NCI-H69 (cell line): ENCODE results near the gene PPM1J.

ENCODE experiments used
- DNase-seq: peaks from one replicate; lab custom pipeline; 2025; lab: John Stamatoyannopoulos, UW

The PPM1J gene

GRCh38 chr1:112687361-112687760 is 27.8 kb downstream of the PPM1J start:
- no peak for DNase-seq

- no peak for DNase-seq
Measured at GRCh38 chr1:112686835-112687234, 28.3 kb downstream of the PPM1J start.

- no peak for DNase-seq
Measured at GRCh38 chr1:112686417-112686816, 28.7 kb downstream of the PPM1J start.

GRCh38 chr1:112685913-112686312 is 29.2 kb downstream of the PPM1J start:
- DNase-seq, result no peak

- DNase-seq, result no peak
Measured at GRCh38 chr1:112678605-112679004, 36.5 kb downstream of the PPM1J start.

- DNase-seq, result no peak
Measured at GRCh38 chr1:112677501-112677900, 37.6 kb downstream of the PPM1J start.

GRCh38 chr1:112676543-112676942 is 38.6 kb downstream of the PPM1J start:
- DNase-seq, result no peak

GRCh38 chr1:112675728-112676381 is 39.3 kb downstream of the PPM1J start:
- no peak for DNase-seq

GRCh38 chr1:112674986-112675727 is 40.0 kb downstream of the PPM1J start:
- peak; percentile 52 for DNase-seq

- DNase-seq, result peak; percentile 69
Measured at GRCh38 chr1:112674440-112674985, 40.6 kb downstream of the PPM1J start, which contains the start of gene MOV10. Gene MOV10, plus strand, starts transcription at chr1:112674659. Its CDS starts 254 bp downstream, at chr1:112674913.

GRCh38 chr1:112673592-112674439 is 41.3 kb downstream of the PPM1J start:
- no peak for DNase-seq

GRCh38 chr1:112672842-112673241 is 42.3 kb downstream of the PPM1J start:
- no peak for DNase-seq

- no peak for DNase-seq
Measured at GRCh38 chr1:112672009-112672408, 43.1 kb downstream of the PPM1J start.

- DNase-seq, result no peak
Measured at GRCh38 chr1:112666946-112667345, 48.2 kb downstream of the PPM1J start.

GRCh38 chr1:112665857-112666256 is 49.3 kb downstream of the PPM1J start:
- no peak for DNase-seq
